HG02970 (cell line): ENCODE results near the gene AGAP5.
"Not testable (repeated sequence)": the region's sequence is repeated elsewhere in the genome, so short reads cannot be mapped to it uniquely, and the experiment has no call there.

ENCODE experiments used
- ATAC-seq: cut with Tn5 transposase; IDR thresholded peaks from one replicate; pipeline ENCODE4 v1.9.1; 2021; ENCODE audit warnings: mild to moderate bottlenecking, moderate library complexity, moderate number of reproducible peaks; ENCODE audit not compliant: unreplicated experiment, low FRiP score

Gene AGAP5

GRCh38 chr10:73662705-73663104 is 35.2 kb downstream of the AGAP5 start:
- ATAC-seq: not testable (repeated sequence)

- ATAC-seq: no peak
Observed at GRCh38 chr10:73655990-73656298, 42.0 kb downstream of the AGAP5 start, which contains the start of gene SYNPO2L. Gene SYNPO2L, minus strand, starts transcription at chr10:73656029. Its CDS starts 107 bp downstream, at chr10:73655922.

DNA sequence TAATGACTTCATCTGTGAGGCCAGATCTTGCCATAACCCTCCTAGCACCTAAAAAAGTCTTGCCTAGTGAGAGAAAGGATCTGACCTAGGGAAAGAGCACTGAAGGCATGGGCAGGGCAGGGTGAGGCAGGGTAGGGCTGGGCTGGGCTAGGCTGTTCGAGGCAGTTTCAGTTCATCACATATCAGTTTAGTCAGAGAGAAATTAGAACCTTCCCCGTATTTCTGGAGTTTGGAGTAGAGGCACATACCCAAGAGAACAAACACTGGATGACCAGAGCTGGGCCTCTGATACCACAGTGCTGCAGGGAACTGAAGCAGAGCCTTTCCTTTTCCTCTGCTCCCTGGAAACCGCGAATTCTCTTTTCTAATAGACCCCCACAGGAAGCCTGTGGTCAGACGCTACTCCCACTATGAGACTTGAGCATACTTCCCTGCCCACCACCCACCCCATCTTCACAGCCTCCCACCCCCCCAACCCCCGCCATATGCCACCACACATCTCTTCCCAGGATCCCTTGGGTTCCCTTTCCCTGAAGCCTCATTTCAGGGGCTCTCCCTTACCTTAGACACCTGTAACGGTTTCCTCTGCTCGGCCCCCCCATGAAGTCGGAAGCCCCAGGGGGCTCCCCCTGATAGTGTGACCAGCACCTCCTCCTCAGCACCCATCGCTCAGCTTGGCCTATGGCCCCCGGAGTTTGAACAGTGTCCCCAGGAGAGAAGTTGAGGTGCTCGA is 42.5 kb downstream of the AGAP5 start:
- ATAC-seq: no peak

DNA sequence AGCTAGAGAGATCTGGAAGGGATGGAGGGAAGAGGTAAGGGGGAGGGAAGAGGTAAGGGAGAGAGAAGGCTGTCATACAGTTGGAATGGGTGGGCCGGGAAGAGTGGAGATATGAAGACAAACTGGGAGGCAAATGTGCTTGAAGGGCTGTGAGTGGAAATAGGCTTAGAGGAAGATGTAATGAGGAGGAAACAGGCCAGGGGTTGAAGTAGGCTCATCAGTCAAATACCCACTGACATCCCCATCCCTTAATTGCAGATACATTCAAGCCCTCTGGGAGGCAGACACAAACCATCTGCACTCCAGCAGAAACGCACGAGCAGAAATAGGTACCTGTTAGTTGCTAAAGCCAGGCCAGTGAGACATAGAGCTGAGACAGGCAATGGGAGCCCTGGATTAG is 44.2 kb downstream of the AGAP5 start:
- no peak for ATAC-seq

DNA sequence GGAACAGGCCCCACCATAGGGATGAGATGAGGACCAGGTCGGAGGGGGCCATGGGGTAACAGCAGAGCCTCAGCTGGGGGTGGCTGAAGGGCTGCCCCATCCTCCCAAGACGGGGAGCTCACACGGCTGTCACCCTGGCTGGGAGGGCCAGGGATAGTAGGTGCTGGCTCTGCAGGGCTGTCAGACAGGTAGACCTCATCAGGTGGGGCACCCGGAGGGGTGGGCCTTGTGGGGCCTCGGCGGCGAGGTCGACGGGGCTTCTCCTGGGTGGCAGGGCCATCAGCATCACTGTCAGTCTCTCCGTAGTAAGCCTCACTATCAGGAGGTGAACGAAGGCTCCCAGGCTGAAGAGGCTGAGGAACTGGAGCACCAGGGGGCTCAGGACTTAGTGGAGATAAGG is 44.7 kb downstream of the AGAP5 start:
- no peak for ATAC-seq

- ATAC-seq: no peak
Observed at GRCh38 chr10:73650537-73651331, 47.2 kb downstream of the AGAP5 start.

GRCh38 chr10:73649876-73650536 is 47.9 kb downstream of the AGAP5 start:
- ATAC-seq: no peak

- ATAC-seq: no peak
Observed at GRCh38 chr10:73648975-73649829, 48.7 kb downstream of the AGAP5 start.

DNA sequence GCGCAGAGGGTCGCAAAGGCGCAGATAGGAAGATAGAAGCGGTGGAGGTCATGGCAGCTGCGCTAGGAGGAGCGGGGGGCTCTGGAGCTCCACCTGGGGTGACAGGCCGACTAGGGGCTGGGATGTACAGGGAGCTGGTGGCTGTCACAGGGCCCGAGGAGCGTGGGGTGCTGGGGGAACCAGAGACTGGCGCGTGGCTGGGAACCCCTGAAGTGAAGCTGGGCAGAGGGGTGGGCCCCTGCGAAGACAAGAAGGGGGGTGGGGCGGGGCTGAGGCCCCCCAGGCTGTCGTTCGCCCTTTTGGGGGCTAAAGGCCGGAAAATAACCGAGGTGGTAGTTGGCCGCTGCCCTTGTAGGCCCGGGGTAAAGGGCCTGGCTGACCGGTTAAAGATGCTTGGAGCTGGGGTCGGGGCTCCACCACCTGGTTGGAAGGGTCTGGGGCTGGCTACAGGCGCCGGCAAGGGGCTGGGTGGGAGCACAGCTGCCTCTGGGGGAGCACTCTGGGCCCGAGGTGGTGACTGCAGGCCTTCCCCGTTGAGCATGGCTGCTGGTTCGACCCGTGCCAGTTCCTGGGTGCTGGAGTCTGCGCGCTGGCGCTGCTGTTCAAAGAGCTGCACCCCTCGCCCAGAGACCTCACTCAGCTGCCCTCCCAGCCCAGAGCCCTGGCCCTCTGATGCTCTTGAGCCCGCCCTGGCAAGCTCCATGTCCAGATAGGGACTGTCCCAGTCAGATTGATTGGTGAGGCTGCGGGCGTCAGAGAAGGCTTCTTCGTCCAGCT is 49.8 kb downstream of the AGAP5 start:
- no peak for ATAC-seq

- ATAC-seq: no peak
Observed at GRCh38 chr10:73647211-73647874, 50.6 kb downstream of the AGAP5 start.

DNA sequence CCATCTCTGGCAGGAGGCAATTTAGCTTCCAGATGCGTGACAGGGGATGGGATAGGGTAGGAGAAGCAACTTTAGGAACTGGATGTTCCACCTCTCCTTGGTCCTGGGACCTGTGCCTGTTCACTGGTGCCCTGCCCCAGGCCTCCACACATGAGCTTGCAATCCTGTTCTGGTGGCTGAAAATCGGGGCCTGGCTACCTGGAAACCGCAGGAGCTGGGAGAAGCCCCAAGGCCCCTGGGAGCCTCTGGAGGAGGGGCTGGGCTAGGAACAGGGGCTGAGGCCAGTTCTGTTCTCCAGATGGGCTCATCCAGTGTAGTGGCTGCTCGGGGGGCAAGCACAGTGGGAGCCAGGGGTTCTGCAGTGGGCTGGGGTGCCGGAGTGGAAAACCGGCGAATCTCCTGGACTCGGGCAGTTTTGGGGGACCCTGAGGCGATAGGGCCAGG is 51.3 kb downstream of the AGAP5 start:
- ATAC-seq: no peak

GRCh38 chr10:73645251-73645650 is 52.7 kb downstream of the AGAP5 start:
- no peak for ATAC-seq

- no peak for ATAC-seq
Observed at GRCh38 chr10:73644767-73645166, 53.1 kb downstream of the AGAP5 start.

- ATAC-seq: no peak
Observed at GRCh38 chr10:73644015-73644743, 53.7 kb downstream of the AGAP5 start.

DNA sequence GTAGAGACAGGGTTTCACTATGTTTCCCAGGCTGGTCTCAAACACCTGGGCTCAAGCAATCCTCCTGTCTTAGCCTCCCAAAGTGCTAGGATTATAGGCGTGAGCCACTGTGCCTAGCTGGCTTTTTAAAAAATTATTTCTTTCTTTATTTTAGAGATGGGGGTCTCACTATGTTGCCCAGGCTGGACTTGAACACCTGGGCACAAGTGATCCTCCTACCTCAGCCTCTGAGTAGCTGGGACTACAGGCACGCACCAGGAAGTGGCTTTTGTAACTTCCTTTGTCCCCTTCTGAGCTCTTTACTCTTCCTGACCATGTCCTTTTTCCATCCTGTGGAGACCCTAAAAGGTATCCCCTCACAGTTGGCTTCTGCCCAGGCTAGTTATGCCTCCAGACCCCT is 54.5 kb downstream of the AGAP5 start:
- ATAC-seq: no peak

- ATAC-seq: no peak
Observed at GRCh38 chr10:73641328-73642060, 56.4 kb downstream of the AGAP5 start, which contains the start of gene MYOZ1. Gene MYOZ1, minus strand, starts transcription at chr10:73641474. Its CDS starts 1,457 bp downstream, at chr10:73640017.

- no peak for ATAC-seq
Observed at GRCh38 chr10:73639286-73639685, 58.6 kb downstream of the AGAP5 start.

- no peak for ATAC-seq
Observed at GRCh38 chr10:73635781-73636180, 62.1 kb downstream of the AGAP5 start.
